Lower leg skin (tissue), 4 donors: ENCODE results near the gene CLEC16A. TPM values are rescaled to one million over a fixed set of nuclear protein-coding genes. Genes with fewer than 3 reads are reported as not detected.

Experiments
- DNase-seq, 2 donors: peaks; one replicate each; pipeline ENCODE4 v3.0.0-alpha.2; 2019; ENCODE audit warnings: low spot score in 2 of 2
- H3K4me3 ChIP-seq: fragments of 200-600 bp; sonication (generic); 2 replicates; pipeline ENCODE4 v1.5.1; 2017; ENCODE audit warnings: mild to moderate bottlenecking, low read depth; ENCODE audit not compliant: poor library complexity, severe bottlenecking
- POLR2A ChIP-seq, 2 donors: fragments of 450-650 bp; IDR thresholded peaks; one replicate each; pipeline ENCODE4 v1.6.1; 2016 to 2017; ENCODE audit warnings: antibody characterized with exemption in 2 of 2, mild to moderate bottlenecking in 1 of 2, moderate library complexity in 1 of 2
- WGBS, 2 donors: methylation state at CpG; one replicate each; pipeline ENCODE4 v1.1.5; 2018; 5-methylcytosine and 5-hydroxymethylcytosine counted together
- intact Hi-C: fragments of 100-400 bp; cut with DNase I; formaldehyde crosslinking; loops from one replicate; pipeline ENCODE4 v1.15.0; 2023; ENCODE audit warnings: low total_unique reads
- total RNA-seq, 4 donors: library from RNA; depleted of rRNA; stranded (reverse); fragments of >200 nt; gene quantifications; one replicate each; pipeline ENCODE4 v1.1.0, GENCODE V29; 2016
- TF ChIP-seq, protein P1 (sequence below), 3 donors: fragments of 450-650 bp; IDR thresholded peaks; one replicate each; pipeline ENCODE4 v1.5.1; 2016; ENCODE audit warnings: antibody characterized with exemption in 3 of 3, mild to moderate bottlenecking in 3 of 3, moderate library complexity in 2 of 3

Gene CLEC16A
- total RNA-seq, 4 donors from 2014 or later: 26.8 to 30.0 (median 29.5) TPM

DNA sequence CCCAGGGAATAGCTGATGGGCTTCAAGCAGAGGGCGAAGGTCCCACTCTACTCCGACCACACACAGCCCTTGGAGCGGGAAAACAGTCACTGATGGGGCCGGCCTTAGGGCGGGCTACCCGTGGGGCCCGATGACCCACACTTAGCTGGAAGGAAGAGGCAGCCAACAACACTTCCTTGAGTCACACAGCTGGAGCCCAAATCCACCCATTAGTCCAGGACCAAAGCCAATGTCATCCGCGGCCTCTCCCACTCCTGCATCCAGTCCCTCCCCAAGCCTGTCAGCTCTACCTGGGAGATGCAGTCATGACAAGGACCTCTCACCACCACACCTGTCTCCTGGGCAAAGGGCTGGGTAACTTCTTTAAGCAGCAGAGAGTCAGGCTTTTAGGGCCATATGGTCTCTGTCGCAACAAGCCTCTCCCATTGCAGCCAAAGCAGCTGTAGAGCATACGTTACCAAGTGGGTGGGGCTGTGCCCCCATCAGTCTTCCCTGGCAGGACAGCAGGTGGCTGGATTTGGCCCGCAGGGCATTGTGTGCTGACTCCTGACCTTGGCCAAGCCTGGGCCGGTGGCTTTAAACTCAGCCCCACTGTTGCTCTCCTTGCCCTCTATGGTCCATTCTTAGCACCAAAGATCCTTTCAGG lies 200.9 kb downstream of the CLEC16A start:
- 72% methylated on average over 12 to 13 of the region's 13 CpGs for WGBS, 2 donors
- intact Hi-C loops: no loop called here
- H3K4me3 ChIP-seq: no peak overlapping the region
- TF ChIP-seq, protein P1, sequence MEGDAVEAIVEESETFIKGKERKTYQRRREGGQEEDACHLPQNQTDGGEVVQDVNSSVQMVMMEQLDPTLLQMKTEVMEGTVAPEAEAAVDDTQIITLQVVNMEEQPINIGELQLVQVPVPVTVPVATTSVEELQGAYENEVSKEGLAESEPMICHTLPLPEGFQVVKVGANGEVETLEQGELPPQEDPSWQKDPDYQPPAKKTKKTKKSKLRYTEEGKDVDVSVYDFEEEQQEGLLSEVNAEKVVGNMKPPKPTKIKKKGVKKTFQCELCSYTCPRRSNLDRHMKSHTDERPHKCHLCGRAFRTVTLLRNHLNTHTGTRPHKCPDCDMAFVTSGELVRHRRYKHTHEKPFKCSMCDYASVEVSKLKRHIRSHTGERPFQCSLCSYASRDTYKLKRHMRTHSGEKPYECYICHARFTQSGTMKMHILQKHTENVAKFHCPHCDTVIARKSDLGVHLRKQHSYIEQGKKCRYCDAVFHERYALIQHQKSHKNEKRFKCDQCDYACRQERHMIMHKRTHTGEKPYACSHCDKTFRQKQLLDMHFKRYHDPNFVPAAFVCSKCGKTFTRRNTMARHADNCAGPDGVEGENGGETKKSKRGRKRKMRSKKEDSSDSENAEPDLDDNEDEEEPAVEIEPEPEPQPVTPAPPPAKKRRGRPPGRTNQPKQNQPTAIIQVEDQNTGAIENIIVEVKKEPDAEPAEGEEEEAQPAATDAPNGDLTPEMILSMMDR (IDR thresholded peaks at IDR 0.05): no peak
- no peak for TF ChIP-seq POLR2A (IDR thresholded peaks at IDR 0.05)
- DNase-seq: no peak

DNA sequence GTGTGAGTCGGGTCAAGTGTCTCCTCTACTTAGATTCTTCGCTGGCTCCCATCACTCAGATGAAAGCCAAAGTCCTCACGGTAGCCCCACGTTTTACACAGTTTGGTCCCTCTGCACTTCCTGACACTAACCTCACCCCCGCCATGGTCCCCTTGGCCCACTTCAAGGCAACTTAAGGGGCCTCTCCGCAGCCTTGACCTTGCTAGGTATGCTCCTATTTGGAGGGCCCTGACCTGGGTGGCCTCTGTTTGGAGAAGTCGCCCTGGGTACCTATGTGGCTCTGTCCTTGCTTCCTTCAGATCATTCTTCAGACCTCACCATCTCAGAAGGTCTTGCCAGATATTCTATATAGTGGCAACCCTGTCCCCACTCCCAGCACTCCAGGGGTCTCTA lies 201.5 kb downstream of the CLEC16A start:
- WGBS, 2 donors: 95 to 97% methylated on average over 7 of the region's 7 CpGs
- intact Hi-C loops: no loop called here
- H3K4me3 ChIP-seq: no peak overlapping the region
- TF ChIP-seq, protein P1 (IDR thresholded peaks at IDR 0.05): no peak
- TF ChIP-seq POLR2A (IDR thresholded peaks at IDR 0.05): no peak
- DNase-seq: no peak

DNA sequence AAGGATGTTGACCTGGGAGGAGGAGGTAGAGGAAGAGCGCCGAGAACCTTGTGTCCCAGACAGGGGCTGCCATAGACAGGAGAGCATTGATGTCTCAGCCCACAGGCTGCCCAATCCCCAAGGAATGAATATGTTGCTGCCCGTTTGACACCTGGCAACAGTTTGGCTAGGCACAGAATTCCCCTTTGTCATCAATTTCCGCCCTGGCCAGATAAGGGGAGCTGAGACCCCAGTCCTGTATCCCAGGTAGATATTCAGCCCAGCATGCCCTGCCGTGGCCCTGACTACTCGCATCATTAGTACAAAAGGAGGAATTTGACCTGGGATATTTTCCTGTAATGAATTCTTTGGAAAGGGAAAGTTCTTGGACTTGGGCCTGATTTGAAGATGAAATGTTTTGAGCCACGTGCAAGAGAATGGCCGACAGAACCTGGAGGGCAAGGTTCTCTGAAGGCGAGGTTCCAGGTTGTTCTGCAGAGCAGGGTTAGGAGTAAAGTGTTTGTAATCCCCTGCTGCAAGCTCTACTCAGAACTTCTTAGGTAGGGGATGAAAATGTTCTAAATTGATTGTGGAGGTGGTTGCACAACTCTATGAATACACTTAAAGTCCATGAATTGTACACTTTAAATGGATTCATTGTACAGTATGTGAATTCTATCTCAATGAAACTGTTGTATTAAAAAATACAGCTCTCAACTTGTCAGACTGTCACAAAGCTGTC lies 202.8 kb downstream of the CLEC16A start:
- intact Hi-C loops: no loop called here
- 67% methylated on average over 9 of the region's 9 CpGs for WGBS, 2 donors
- TF ChIP-seq, protein P1 (IDR thresholded peaks at IDR 0.05): no peak
- no peak for TF ChIP-seq POLR2A (IDR thresholded peaks at IDR 0.05)
- no peak for DNase-seq
- H3K4me3 ChIP-seq: no peak overlapping the region

DNA sequence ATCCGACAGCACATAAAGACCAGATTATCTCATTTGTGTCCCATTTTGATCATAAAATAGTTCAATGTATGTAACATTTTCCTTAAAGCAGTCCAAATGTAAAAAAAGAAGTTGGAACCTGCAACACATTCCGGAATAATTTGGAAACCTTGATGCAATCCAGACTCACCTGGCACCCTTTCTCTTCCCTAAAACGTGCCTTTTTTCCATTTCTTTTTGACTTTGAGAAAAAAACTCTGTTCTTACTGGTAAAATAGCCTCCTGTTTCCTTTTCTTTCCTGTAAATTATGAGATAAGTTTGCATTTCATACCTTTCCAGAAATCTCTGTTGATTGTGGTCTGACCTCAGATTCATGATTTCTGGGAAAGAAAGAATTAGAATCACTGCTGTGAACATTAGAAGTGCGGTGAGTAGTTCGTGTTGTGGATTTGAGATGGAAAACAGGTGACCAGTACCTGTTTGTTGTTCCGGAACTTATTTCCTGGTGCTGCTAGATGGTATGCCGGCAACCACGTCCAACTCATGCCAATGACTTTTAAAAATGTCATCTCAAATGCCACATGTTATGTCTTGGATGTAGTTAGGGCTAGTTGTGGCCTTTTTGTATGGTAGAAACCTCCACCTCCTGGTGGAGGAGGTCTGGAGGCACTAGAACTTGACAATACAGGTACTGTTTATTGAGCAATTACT lies 203.5 kb downstream of the CLEC16A start:
- 68 to 72% methylated on average over 8 of the region's 8 CpGs for WGBS, 2 donors
- intact Hi-C loops: no loop called here
- H3K4me3 ChIP-seq: no peak overlapping the region
- TF ChIP-seq, protein P1 (IDR thresholded peaks at IDR 0.05): no peak
- TF ChIP-seq POLR2A (IDR thresholded peaks at IDR 0.05): no peak
- no peak for DNase-seq

DNA sequence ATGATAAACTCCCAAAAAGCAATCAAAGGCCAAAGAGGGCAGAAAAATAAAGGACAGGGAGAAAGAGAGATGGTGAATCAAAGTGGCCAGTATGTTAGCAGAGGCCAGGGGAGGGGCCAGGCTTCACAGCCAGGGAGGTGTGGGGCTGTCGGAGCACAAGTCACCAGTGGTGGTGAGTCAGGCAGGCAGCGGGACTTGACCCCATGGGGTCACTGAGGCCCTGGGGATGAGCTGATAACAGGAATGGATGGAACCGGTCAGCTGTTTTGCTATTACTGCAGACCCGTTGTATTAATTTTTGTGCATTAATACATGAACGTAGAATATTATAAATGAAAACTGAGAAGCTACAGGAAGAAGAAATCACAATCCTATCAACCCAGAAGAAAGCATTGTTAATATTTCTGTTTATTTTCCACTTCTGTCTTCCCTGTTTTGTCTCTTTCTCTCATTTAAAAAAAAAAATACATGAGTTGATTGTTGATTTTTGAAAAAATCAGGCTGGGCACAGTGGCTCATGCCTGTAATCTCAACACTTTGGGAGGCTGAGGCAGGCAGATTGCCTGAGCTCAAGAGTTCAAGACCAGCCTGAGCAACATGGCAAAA lies 204.8 kb downstream of the CLEC16A start:
- no peak for DNase-seq
- 85 to 89% methylated on average over 5 of the region's 5 CpGs for WGBS, 2 donors
- TF ChIP-seq POLR2A (IDR thresholded peaks at IDR 0.05): no peak
- TF ChIP-seq, protein P1 (IDR thresholded peaks at IDR 0.05): no peak
- intact Hi-C loops: no loop called here
- no peak overlapping the region for H3K4me3 ChIP-seq
